ENCODE results near the gene TAS2R19. TPM values are rescaled to one million over a fixed set of nuclear protein-coding genes. Genes with fewer than 3 reads are reported as not detected.

The TAS2R19 gene
- total RNA-seq, 1 donor from 2014 or later, result 11.6 TPM

DNA sequence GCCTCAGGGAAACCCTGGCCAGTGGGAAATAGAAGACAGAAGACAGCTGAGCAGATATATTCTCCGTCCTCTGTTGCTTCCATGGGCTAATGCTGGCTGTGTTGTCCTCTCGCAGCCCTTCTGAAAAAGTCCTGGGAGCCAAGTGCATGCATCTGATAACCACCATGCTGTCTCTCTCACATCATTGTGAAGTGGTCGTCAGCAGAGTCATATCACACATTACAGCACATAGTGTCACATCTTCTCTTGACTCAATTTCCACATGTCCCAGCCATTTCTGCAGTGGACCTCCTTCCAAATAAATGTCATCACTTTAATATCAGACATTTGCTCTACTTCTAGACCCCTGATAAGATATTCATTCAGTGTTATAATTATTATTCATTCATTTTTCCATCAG lies 28.1 kb downstream of the TAS2R19 start:
- no peak for DNase-seq (ENCODE audit: low read depth)

DNA sequence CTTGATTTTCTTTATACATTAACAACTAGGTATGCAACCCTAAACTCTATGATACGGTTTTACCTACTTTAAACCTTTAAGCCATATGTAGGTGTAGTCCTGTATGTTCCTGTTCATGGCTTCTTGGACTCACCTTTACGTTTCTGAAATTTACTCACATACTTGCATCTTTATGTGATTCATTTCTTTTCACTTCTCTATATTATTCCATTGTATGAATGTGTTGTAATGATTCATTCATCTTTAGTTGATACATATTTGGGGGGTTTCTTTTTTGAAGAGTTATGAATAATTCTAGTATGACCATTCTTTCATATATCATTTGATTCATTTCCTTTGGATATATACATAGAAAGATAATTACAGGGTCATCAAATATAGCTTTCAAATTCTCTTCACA lies 33.3 kb downstream of the TAS2R19 start:
- DNase-seq (ENCODE audit: low read depth), result no peak

DNA sequence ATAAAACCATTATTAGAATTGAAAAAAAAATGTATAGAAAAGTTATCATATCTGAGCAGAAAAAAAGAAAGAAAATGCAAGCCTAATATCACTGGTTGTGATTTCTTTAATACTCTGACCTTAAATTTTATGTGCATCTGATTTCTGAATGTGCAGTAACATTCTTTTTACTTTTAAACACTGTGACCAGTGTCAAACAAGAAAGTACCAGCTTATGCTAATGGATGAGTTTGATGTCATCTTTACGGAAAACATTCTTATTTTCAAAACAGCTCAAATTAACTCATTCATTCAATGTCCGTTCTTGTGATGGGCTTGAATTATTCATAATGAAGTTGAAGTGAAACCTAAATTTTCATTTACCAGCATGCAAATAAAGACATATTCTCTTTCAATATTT lies 35.6 kb downstream of the TAS2R19 start, which contains the start of gene TAS2R50:
TAS2R50 (minus strand) TSS at position 101 of the 400 bp plus-strand sequence; CDS start at position 49, 52 bp downstream.
- no peak for DNase-seq (ENCODE audit: low read depth)

DNA sequence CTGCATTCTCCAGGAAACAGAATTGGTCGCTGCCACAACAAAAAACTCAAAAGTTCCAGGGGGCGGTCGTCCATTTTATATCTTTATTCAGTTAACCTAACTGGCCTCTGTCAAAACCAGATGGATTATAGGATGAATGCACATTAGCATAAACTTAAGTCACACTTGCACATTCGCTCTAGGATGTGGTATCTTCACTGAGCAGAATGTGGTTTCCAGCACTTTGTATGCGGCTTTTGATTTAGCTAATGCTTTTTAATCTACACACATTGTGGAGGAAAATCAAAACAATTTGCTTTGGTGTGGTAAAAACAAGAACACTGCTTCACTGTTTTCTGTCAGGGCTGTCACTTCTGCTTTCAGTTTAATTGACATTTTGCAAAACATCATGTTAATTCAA lies 40.2 kb downstream of the TAS2R19 start:
- DNase-seq (ENCODE audit: low read depth), result no peak

DNA sequence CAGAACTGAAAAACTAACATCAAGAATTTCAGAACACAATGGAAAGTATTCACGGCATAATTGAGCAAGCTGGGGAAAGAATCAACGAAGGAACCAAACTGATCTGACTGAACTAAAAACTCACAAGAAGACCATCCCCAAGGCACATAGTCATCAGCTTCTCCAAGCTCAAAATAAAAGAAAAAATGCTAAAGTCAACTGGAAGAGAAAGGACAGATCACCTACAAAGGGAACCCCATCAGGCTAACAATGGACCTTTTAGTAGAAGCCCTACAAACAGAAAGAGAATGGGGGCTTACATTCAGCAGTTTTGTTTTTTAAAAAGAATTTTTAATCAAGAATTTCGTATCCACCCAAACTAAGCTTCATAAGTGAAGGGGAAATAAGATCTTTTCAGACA lies 47.5 kb downstream of the TAS2R19 start:
- DNase-seq (ENCODE audit: low read depth), result no peak

Other genes with a start within 250 kb of the TAS2R19 start
- 0.20 TPM in 1 of 2 replicates, not detected in the other for gene TAS2R7, start 220.0 kb downstream of the TAS2R19 start, total RNA-seq
- gene TAS2R8, start 215.3 kb downstream of the TAS2R19 start, total RNA-seq, result 0.25 TPM in 1 of 2 replicates, not detected in the other
- gene TAS2R9, start 212.5 kb downstream of the TAS2R19 start, total RNA-seq, result 0.35 TPM in 1 of 2 replicates, not detected in the other
- 3.0 TPM in 1 of 2 replicates, not detected in the other for gene TAS2R10, start 196.3 kb downstream of the TAS2R19 start, total RNA-seq
- gene PRR4, start 173.1 kb downstream of the TAS2R19 start, total RNA-seq, result 1.4 and 2.3 TPM in 2 replicates
- 5.9 and 14.8 TPM in 2 replicates for gene PRH1, start 138.4 kb downstream of the TAS2R19 start, total RNA-seq
- gene TAS2R13, start 113.1 kb downstream of the TAS2R19 start, total RNA-seq, result 5.2 TPM in 1 of 2 replicates, not detected in the other
- gene PRH2, start 93.4 kb downstream of the TAS2R19 start, total RNA-seq, result not detected in 2 replicates
- gene TAS2R14, start 83.4 kb downstream of the TAS2R19 start, total RNA-seq, result 1.4 and 7.1 TPM in 2 replicates
- gene TAS2R50, start 35.7 kb downstream of the TAS2R19 start, total RNA-seq, result 0.35 and 9.3 TPM in 2 replicates
- 1.6 and 7.7 TPM in 2 replicates for gene TAS2R20, start 24.3 kb downstream of the TAS2R19 start, total RNA-seq
- gene TAS2R31, start 8.8 kb upstream of the TAS2R19 start, total RNA-seq, result 9.5 TPM in 1 of 2 replicates, not detected in the other
- gene TAS2R46, start 39.7 kb upstream of the TAS2R19 start, total RNA-seq, result 5.3 TPM in 1 of 2 replicates, not detected in the other
- gene TAS2R43, start 69.7 kb upstream of the TAS2R19 start, total RNA-seq, result 0.52 TPM in 1 of 2 replicates, not detected in the other
- 0.52 and 8.6 TPM in 2 replicates for gene TAS2R30, start 112.0 kb upstream of the TAS2R19 start, total RNA-seq
- gene SMIM10L1, start 148.6 kb upstream of the TAS2R19 start, total RNA-seq, result 6.3 and 8.0 TPM in 2 replicates
- not detected in 2 replicates for gene TAS2R42, start 164.3 kb upstream of the TAS2R19 start, total RNA-seq
- not detected in 2 replicates for gene PRB3, start 247.1 kb upstream of the TAS2R19 start, total RNA-seq